ENCODE results near the gene ZNF862. TPM values are rescaled to one million over a fixed set of nuclear protein-coding genes. Genes with fewer than 3 reads are reported as not detected.

ZNF862 gene
- total RNA-seq, 1 experiment from 2014 or later: 5.7 TPM

DNA sequence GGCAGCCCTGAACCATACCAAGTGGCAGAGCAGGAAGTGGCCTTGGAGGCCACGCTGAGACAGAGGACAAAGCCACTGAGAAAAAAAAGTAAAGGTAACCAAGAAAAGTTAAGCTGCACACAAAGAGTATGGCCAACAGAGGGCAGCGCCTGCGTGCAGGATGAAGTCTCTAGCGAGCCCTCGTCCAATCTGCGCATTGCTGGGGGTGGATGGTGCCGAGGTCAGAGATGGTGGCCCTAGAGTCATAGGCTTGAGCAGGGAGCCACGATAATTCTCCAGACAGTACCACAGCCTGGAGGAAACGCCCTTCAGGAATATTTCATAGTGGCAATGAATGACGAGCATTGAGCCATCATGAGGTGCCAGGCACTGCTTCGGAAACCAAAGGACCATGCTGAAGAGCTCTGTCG is 45.3 kb downstream of the ZNF862 start:
- ChIA-PET CTCF (interaction anchor here (0.5 to 0.6 kb wide), 2 partner anchors 44 to 80 kb away, joined by 3 read pairs; no protein-coding TSS in a partner anchor), POLR2A (ENCODE audit: low non-redundant PET) (no interaction called here)
- no peaks in the 10 kb centered on the region for H3K4me1 ChIP-seq (ENCODE audit: insufficient read depth, low read length, poor library complexity, severe bottlenecking)
- TF ChIP-seq, protein P1, sequence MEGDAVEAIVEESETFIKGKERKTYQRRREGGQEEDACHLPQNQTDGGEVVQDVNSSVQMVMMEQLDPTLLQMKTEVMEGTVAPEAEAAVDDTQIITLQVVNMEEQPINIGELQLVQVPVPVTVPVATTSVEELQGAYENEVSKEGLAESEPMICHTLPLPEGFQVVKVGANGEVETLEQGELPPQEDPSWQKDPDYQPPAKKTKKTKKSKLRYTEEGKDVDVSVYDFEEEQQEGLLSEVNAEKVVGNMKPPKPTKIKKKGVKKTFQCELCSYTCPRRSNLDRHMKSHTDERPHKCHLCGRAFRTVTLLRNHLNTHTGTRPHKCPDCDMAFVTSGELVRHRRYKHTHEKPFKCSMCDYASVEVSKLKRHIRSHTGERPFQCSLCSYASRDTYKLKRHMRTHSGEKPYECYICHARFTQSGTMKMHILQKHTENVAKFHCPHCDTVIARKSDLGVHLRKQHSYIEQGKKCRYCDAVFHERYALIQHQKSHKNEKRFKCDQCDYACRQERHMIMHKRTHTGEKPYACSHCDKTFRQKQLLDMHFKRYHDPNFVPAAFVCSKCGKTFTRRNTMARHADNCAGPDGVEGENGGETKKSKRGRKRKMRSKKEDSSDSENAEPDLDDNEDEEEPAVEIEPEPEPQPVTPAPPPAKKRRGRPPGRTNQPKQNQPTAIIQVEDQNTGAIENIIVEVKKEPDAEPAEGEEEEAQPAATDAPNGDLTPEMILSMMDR (conservative IDR thresholded peaks at IDR 0.05; ENCODE audit: low read depth, low read length): peak; percentile 76
- no peak for TF ChIP-seq EZH2 (IDR thresholded peaks at IDR 0.05; ENCODE audit: borderline replicate concordance, low read depth, low read length, poor library complexity, severe bottlenecking)
- H3K27me3 ChIP-seq (replicated peaks; ENCODE audit: insufficient read depth, low read depth, low read length, poor library complexity): no peaks in the 10 kb centered on the region
- H3K4me3 ChIP-seq (ENCODE audit: low read depth, low read length, poor library complexity, severe bottlenecking): no peak overlapping the region
- intact Hi-C loops (cut with micrococcal nuclease; ENCODE audit: unreplicated experiment): loop anchor here (5.0 to 10.0 kb wide), 2 partner anchors 164 to 391 kb away; no protein-coding TSS in a partner anchor
- BruUV-seq (replicated peaks): no TSS peak
- H3K27ac ChIP-seq (ENCODE audit: low read depth, low read length, poor library complexity, severe bottlenecking): no peak overlapping the region
- peak; percentile 60 for DNase-seq (ENCODE audit: low spot score)
- H3K9me3 ChIP-seq (ENCODE audit: low read depth, low read length, poor library complexity, severe bottlenecking): no peaks in the 10 kb centered on the region
- H3K36me3 ChIP-seq (ENCODE audit: insufficient read depth, low read length, poor library complexity, severe bottlenecking): no peaks in the 10 kb centered on the region

- Histone ChIP-seq H3K36me3 (ENCODE audit: insufficient read depth, low read length, poor library complexity, severe bottlenecking) (no peaks in the 10 kb centered on the region), H3K4me1 (ENCODE audit: insufficient read depth, low read length, poor library complexity, severe bottlenecking) (no peaks in the 10 kb centered on the region), H3K9me3 (ENCODE audit: low read depth, low read length, poor library complexity, severe bottlenecking) (no peaks in the 10 kb centered on the region), H3K4me3 (ENCODE audit: low read depth, low read length, poor library complexity, severe bottlenecking) (no peak overlapping the region), H3K27ac (ENCODE audit: low read depth, low read length, poor library complexity, severe bottlenecking) (no peak overlapping the region), H3K27me3 (replicated peaks; ENCODE audit: insufficient read depth, low read depth, low read length, poor library complexity) (no peaks in the 10 kb centered on the region)
- no peak for TF ChIP-seq EZH2 (IDR thresholded peaks at IDR 0.05; ENCODE audit: borderline replicate concordance, low read depth, low read length, poor library complexity, severe bottlenecking)
- TF ChIP-seq, protein P1 (conservative IDR thresholded peaks at IDR 0.05; ENCODE audit: low read depth, low read length): no peak
- BruUV-seq (replicated peaks): no TSS peak
- intact Hi-C loops (cut with micrococcal nuclease; ENCODE audit: unreplicated experiment): loop anchor here (5.0 to 10.0 kb wide), 2 partner anchors 163 to 391 kb away; no protein-coding TSS in a partner anchor
- ChIA-PET CTCF (no interaction called here), POLR2A (ENCODE audit: low non-redundant PET) (no interaction called here)
- DNase-seq (ENCODE audit: low spot score): no peak
Observed at GRCh38 chr7:149884016-149884415, 45.8 kb downstream of the ZNF862 start.

GRCh38 chr7:149884541-149884940 is 46.4 kb downstream of the ZNF862 start:
- no peaks in the 10 kb centered on the region for H3K9me3 ChIP-seq (ENCODE audit: low read depth, low read length, poor library complexity, severe bottlenecking)
- H3K36me3 ChIP-seq (ENCODE audit: insufficient read depth, low read length, poor library complexity, severe bottlenecking): no peaks in the 10 kb centered on the region
- no peaks in the 10 kb centered on the region for H3K4me1 ChIP-seq (ENCODE audit: insufficient read depth, low read length, poor library complexity, severe bottlenecking)
- no TSS peak for BruUV-seq (replicated peaks)
- no peak overlapping the region for H3K4me3 ChIP-seq (ENCODE audit: low read depth, low read length, poor library complexity, severe bottlenecking)
- H3K27me3 ChIP-seq (replicated peaks; ENCODE audit: insufficient read depth, low read depth, low read length, poor library complexity): no peaks in the 10 kb centered on the region
- POLR2A ChIA-PET (ENCODE audit: low non-redundant PET): no interaction called here
- H3K27ac ChIP-seq (ENCODE audit: low read depth, low read length, poor library complexity, severe bottlenecking): no peak overlapping the region
- intact Hi-C loops (cut with micrococcal nuclease; ENCODE audit: unreplicated experiment): loop anchor here (5.0 to 10.0 kb wide), 2 partner anchors 163 to 390 kb away; no protein-coding TSS in a partner anchor
- DNase-seq (ENCODE audit: low spot score): no peak
- CTCF ChIA-PET: no interaction called here
- TF ChIP-seq EZH2 (IDR thresholded peaks at IDR 0.05; ENCODE audit: borderline replicate concordance, low read depth, low read length, poor library complexity, severe bottlenecking): no peak
- TF ChIP-seq, protein P1 (conservative IDR thresholded peaks at IDR 0.05; ENCODE audit: low read depth, low read length): no peak
